ENCODE measurements around the gene MAP3K14. TPM values are rescaled to one million over a fixed set of nuclear protein-coding genes. Genes with fewer than 3 reads are reported as not detected.

Gene MAP3K14
- total and polyA plus RNA-seq, 2 donors (not counting 1 experiment from before 2014, with no cell fraction given) = 3.6 to 5.2 TPM

- no peak overlapping the region for H3K9ac ChIP-seq (ENCODE audit: insufficient read depth, low read length)
- H3K79me2 ChIP-seq (ENCODE audit: control insufficient read depth, insufficient read depth, low read length) = no peaks in the 10 kb centered on the region
- no peak overlapping the region for H3K4me3 ChIP-seq (replicated peaks in 1 of 4; ENCODE audit: control extremely low read depth in 1 of 4, insufficient read depth in 1 of 4, low read depth in 3 of 4, low read length in 4 of 4)
- H4K20me1 ChIP-seq (ENCODE audit: control insufficient read depth, extremely low read depth, insufficient read depth, low read length) = no peaks in the 10 kb centered on the region
- peaks cover 34% of the 10 kb centered on the region for H3K36me3 ChIP-seq (ENCODE audit: control insufficient read depth, insufficient read depth, low read length)
- TF ChIP-seq EZH2 (IDR thresholded peaks at IDR 0.05; ENCODE audit: low read length, missing control alignments) = no peak
- TF ChIP-seq CTCF (conservative IDR thresholded peaks at IDR 0.05 in 1 of 2, IDR thresholded peaks at IDR 0.05 in 1 of 2; ENCODE audit: low read depth in 1 of 2, low read length in 2 of 2) = no peak
- peak overlapping the region; percentile 46 for H3K27ac ChIP-seq (ENCODE audit: insufficient read depth, low read length)
- H3K4me2 ChIP-seq (ENCODE audit: extremely low read depth, insufficient read depth, low read length) = no peak overlapping the region
- DNase-seq (ENCODE audit: low read depth in 2 of 2) = no peak
- H3K9me3 ChIP-seq (ENCODE audit: control insufficient read depth, insufficient read depth, low read depth, low read length) = no peaks in the 10 kb centered on the region
- no peaks in the 10 kb centered on the region for H3K27me3 ChIP-seq (ENCODE audit: control insufficient read depth, insufficient read depth, low read length)
- H3K4me1 ChIP-seq (ENCODE audit: control insufficient read depth, extremely low read depth, insufficient read depth, low read length) = peaks cover 19% of the 10 kb centered on the region
- no peak overlapping the region for H2AFZ ChIP-seq (ENCODE audit: low read length)
These were observed 50.4 kb downstream of the MAP3K14 start for GRCh38 chr17:45266372-45266926.

GRCh38 chr17:45265821-45266220 is 51.0 kb downstream of the MAP3K14 start:
- Histone ChIP-seq H3K4me1 (ENCODE audit: control insufficient read depth, extremely low read depth, insufficient read depth, low read length) (peaks cover 19% of the 10 kb centered on the region), H3K79me2 (ENCODE audit: control insufficient read depth, insufficient read depth, low read length) (no peaks in the 10 kb centered on the region), H2AFZ (ENCODE audit: low read length) (no peak overlapping the region), H3K4me3 (replicated peaks in 1 of 4; ENCODE audit: control extremely low read depth in 1 of 4, insufficient read depth in 1 of 4, low read depth in 3 of 4, low read length in 4 of 4) (no peak overlapping the region), H3K27ac (ENCODE audit: insufficient read depth, low read length) (peak overlapping the region; percentile 46), H3K4me2 (ENCODE audit: extremely low read depth, insufficient read depth, low read length) (no peak overlapping the region), H4K20me1 (ENCODE audit: control insufficient read depth, extremely low read depth, insufficient read depth, low read length) (no peaks in the 10 kb centered on the region), H3K36me3 (ENCODE audit: control insufficient read depth, insufficient read depth, low read length) (peaks cover 31% of the 10 kb centered on the region), H3K27me3 (ENCODE audit: control insufficient read depth, insufficient read depth, low read length) (no peaks in the 10 kb centered on the region), H3K9me3 (ENCODE audit: control insufficient read depth, insufficient read depth, low read depth, low read length) (no peaks in the 10 kb centered on the region), H3K9ac (ENCODE audit: insufficient read depth, low read length) (no peak overlapping the region)
- TF ChIP-seq EZH2 (IDR thresholded peaks at IDR 0.05; ENCODE audit: low read length, missing control alignments) = no peak
- TF ChIP-seq CTCF (conservative IDR thresholded peaks at IDR 0.05 in 1 of 2, IDR thresholded peaks at IDR 0.05 in 1 of 2; ENCODE audit: low read depth in 1 of 2, low read length in 2 of 2) = no peak
- peak; percentile 78 to 83 for DNase-seq (ENCODE audit: low read depth in 2 of 2)

- no peak for DNase-seq (ENCODE audit: low read depth in 2 of 2)
- no peak overlapping the region for H3K4me3 ChIP-seq (replicated peaks in 1 of 4; ENCODE audit: control extremely low read depth in 1 of 4, insufficient read depth in 1 of 4, low read depth in 3 of 4, low read length in 4 of 4)
- no peaks in the 10 kb centered on the region for H4K20me1 ChIP-seq (ENCODE audit: control insufficient read depth, extremely low read depth, insufficient read depth, low read length)
- peaks cover 19% of the 10 kb centered on the region for H3K4me1 ChIP-seq (ENCODE audit: control insufficient read depth, extremely low read depth, insufficient read depth, low read length)
- no peak overlapping the region for H3K4me2 ChIP-seq (ENCODE audit: extremely low read depth, insufficient read depth, low read length)
- H3K27ac ChIP-seq (ENCODE audit: insufficient read depth, low read length) = no peak overlapping the region
- no peak overlapping the region for H3K9ac ChIP-seq (ENCODE audit: insufficient read depth, low read length)
- TF ChIP-seq EZH2 (IDR thresholded peaks at IDR 0.05; ENCODE audit: low read length, missing control alignments) (no peak), CTCF (conservative IDR thresholded peaks at IDR 0.05 in 1 of 2, IDR thresholded peaks at IDR 0.05 in 1 of 2; ENCODE audit: low read depth in 1 of 2, low read length in 2 of 2) (no peak)
- H3K79me2 ChIP-seq (ENCODE audit: control insufficient read depth, insufficient read depth, low read length) = no peaks in the 10 kb centered on the region
- no peaks in the 10 kb centered on the region for H3K9me3 ChIP-seq (ENCODE audit: control insufficient read depth, insufficient read depth, low read depth, low read length)
- peaks cover 24% of the 10 kb centered on the region for H3K36me3 ChIP-seq (ENCODE audit: control insufficient read depth, insufficient read depth, low read length)
- no peak overlapping the region for H2AFZ ChIP-seq (ENCODE audit: low read length)
- H3K27me3 ChIP-seq (ENCODE audit: control insufficient read depth, insufficient read depth, low read length) = peaks cover 3% of the 10 kb centered on the region
These were observed 51.8 kb downstream of the MAP3K14 start for GRCh38 chr17:45264988-45265387.
